ENCODE data around the gene FARS2. TPM values are rescaled to one million over a fixed set of nuclear protein-coding genes. Genes with fewer than 3 reads are reported as not detected.
"Not testable (repeated sequence)": the region's sequence is repeated elsewhere in the genome, so short reads cannot be mapped to it uniquely, and the experiment has no call there.

The FARS2 gene
- total RNA-seq, 1 experiment from 2014 or later = 13.8 TPM

DNA sequence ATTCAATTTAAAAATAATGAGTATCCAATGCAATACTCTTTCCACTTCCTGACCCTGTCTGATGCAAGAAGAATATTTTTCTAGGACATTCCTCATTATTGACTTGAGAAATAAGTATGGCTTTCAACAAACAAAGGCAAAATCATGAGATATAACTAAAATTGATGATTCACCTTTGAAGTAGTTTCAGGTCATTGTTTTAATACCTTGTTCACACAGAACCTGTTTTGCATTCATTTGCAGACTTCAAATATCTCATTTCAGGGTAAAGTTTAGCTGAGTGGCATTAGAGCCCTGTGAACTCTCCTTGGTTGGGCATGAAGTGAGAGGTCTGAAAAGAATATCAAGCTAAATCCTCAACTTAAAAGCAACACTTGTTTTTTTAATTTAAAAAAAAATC lies 436.2 kb downstream of the FARS2 start:
- Histone ChIP-seq H3K9me2 (ENCODE audit: insufficient read depth) (no peaks in the 10 kb centered on the region), H3K4me1 (ENCODE audit: control insufficient read depth in 1 of 2, insufficient read depth in 2 of 2, low read length in 2 of 2) (peaks cover 0 to 3% of the 10 kb centered on the region in 2 experiments; a peak in 2 of 4 replicates), H3K9me3 (ENCODE audit: control insufficient read depth in 1 of 2, insufficient read depth in 1 of 2, low read depth in 1 of 2, low read length in 2 of 2) (no peaks in the 10 kb centered on the region), H3K36me3 (ENCODE audit: control insufficient read depth in 1 of 2, insufficient read depth in 2 of 2, low read length in 2 of 2) (no peaks in the 10 kb centered on the region), H3K27ac (ENCODE audit: low read depth, low read length) (no peak overlapping the region), H3K4me2 (ENCODE audit: low read length) (no peak overlapping the region), H4K20me1 (ENCODE audit: insufficient read depth) (no peaks in the 10 kb centered on the region), H3K79me2 (ENCODE audit: insufficient read depth, low read length) (no peaks in the 10 kb centered on the region), H3K27me3 (ENCODE audit: insufficient read depth, low read length) (no peaks in the 10 kb centered on the region), H2AFZ (ENCODE audit: low read depth, low read length, poor library complexity, severe bottlenecking) (no peak overlapping the region), H3K9ac (ENCODE audit: low read length) (no peak overlapping the region), H3K4me3 (replicated peaks in 1 of 2; ENCODE audit: low read depth in 1 of 2, low read length in 2 of 2) (no peak overlapping the region)
- BruUV-seq (replicated peaks) = no TSS peak
- no peak for DNase-seq (ENCODE audit: low read depth, low spot score)
- intact Hi-C loops (cut with micrococcal nuclease) = no loop called here
- ChIA-PET CTCF (no interaction called here), POLR2A (no interaction called here), RAD21 (ENCODE audit: low non-redundant PET in 1 of 2, low total read pairs in 2 of 2, uncharacterized antibody in 2 of 2, unreplicated experiment in 2 of 2) (no interaction called here)
- TF ChIP-seq EZH2phosphoT487 (IDR thresholded peaks at IDR 0.05; ENCODE audit: borderline replicate concordance) (no peak), CEBPB (IDR thresholded peaks at IDR 0.05; ENCODE audit: low read depth) (no peak), SIN3A (IDR thresholded peaks at IDR 0.05; ENCODE audit: low read depth) (no peak), ZNF274 (IDR thresholded peaks at IDR 0.05; ENCODE audit: low read depth, low read length) (no peak), SP1 (IDR thresholded peaks at IDR 0.05; ENCODE audit: low read depth) (no peak), POLR2A (IDR thresholded peaks at IDR 0.05; ENCODE audit: borderline replicate concordance, extremely low read depth, insufficient read depth, insufficient read length) (no peak), TCF7L2 (IDR thresholded peaks at IDR 0.05; ENCODE audit: borderline replicate concordance, extremely low read depth, insufficient read depth, insufficient read length) (no peak), RAD21 (IDR thresholded peaks at IDR 0.05; ENCODE audit: low read depth) (no peak), ZFX (IDR thresholded peaks at IDR 0.05) (no peak), POLR2AphosphoS5 (IDR thresholded peaks at IDR 0.05; ENCODE audit: low read depth, low read length) (no peak), JUND (IDR thresholded peaks at IDR 0.05) (no peak), EZH2 (IDR thresholded peaks at IDR 0.05) (no peak)
- TF ChIP-seq, protein P1, sequence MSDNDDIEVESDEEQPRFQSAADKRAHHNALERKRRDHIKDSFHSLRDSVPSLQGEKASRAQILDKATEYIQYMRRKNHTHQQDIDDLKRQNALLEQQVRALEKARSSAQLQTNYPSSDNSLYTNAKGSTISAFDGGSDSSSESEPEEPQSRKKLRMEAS (IDR thresholded peaks at IDR 0.05) = no peak
- no peak for ATAC-seq

DNA sequence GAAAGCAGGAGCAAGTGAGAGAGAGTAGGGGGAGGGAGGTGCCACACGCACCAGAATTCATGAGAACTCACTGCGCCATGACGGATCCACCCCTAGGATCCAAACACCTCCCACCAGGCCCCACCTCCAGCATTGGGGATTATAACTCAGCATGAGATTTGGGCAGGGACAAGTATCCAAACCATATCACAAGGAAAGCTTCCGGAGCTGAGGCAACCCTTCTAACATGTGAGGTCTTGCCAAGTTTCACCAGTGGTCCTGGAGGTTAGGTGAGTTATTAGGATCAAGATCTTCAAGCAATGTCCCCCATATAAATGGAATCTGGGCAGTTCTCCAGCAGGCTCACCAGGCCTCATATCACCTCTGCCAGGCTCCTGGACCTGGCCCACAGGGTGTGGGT lies 437.0 kb downstream of the FARS2 start:
- intact Hi-C loops (cut with micrococcal nuclease) = no loop called here
- Histone ChIP-seq H4K20me1 (ENCODE audit: insufficient read depth) (no peaks in the 10 kb centered on the region), H3K27me3 (ENCODE audit: insufficient read depth, low read length) (no peaks in the 10 kb centered on the region), H3K36me3 (ENCODE audit: control insufficient read depth in 1 of 2, insufficient read depth in 2 of 2, low read length in 2 of 2) (no peaks in the 10 kb centered on the region), H3K9me2 (ENCODE audit: insufficient read depth) (no peaks in the 10 kb centered on the region), H3K9ac (ENCODE audit: low read length) (no peak overlapping the region), H3K4me1 (ENCODE audit: control insufficient read depth in 1 of 2, insufficient read depth in 2 of 2, low read length in 2 of 2) (peaks cover 0 to 3% of the 10 kb centered on the region in 2 experiments; a peak in 2 of 4 replicates), H3K79me2 (ENCODE audit: insufficient read depth, low read length) (no peaks in the 10 kb centered on the region), H3K4me3 (replicated peaks in 1 of 2; ENCODE audit: low read depth in 1 of 2, low read length in 2 of 2) (no peak overlapping the region), H3K27ac (ENCODE audit: low read depth, low read length) (no peak overlapping the region), H3K4me2 (ENCODE audit: low read length) (no peak overlapping the region), H2AFZ (ENCODE audit: low read depth, low read length, poor library complexity, severe bottlenecking) (no peak overlapping the region), H3K9me3 (ENCODE audit: control insufficient read depth in 1 of 2, insufficient read depth in 1 of 2, low read depth in 1 of 2, low read length in 2 of 2) (no peaks in the 10 kb centered on the region)
- no peak for TF ChIP-seq SIN3A (IDR thresholded peaks at IDR 0.05; ENCODE audit: low read depth)
- TF ChIP-seq SP1 (IDR thresholded peaks at IDR 0.05; ENCODE audit: low read depth) = no peak
- TF ChIP-seq, protein P2, sequence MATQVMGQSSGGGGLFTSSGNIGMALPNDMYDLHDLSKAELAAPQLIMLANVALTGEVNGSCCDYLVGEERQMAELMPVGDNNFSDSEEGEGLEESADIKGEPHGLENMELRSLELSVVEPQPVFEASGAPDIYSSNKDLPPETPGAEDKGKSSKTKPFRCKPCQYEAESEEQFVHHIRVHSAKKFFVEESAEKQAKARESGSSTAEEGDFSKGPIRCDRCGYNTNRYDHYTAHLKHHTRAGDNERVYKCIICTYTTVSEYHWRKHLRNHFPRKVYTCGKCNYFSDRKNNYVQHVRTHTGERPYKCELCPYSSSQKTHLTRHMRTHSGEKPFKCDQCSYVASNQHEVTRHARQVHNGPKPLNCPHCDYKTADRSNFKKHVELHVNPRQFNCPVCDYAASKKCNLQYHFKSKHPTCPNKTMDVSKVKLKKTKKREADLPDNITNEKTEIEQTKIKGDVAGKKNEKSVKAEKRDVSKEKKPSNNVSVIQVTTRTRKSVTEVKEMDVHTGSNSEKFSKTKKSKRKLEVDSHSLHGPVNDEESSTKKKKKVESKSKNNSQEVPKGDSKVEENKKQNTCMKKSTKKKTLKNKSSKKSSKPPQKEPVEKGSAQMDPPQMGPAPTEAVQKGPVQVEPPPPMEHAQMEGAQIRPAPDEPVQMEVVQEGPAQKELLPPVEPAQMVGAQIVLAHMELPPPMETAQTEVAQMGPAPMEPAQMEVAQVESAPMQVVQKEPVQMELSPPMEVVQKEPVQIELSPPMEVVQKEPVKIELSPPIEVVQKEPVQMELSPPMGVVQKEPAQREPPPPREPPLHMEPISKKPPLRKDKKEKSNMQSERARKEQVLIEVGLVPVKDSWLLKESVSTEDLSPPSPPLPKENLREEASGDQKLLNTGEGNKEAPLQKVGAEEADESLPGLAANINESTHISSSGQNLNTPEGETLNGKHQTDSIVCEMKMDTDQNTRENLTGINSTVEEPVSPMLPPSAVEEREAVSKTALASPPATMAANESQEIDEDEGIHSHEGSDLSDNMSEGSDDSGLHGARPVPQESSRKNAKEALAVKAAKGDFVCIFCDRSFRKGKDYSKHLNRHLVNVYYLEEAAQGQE (IDR thresholded peaks at IDR 0.05; ENCODE audit: low read depth) = no peak
- DNase-seq (ENCODE audit: low read depth, low spot score) (no peak), ATAC-seq (no peak)
- ChIA-PET RAD21 (ENCODE audit: low non-redundant PET in 1 of 2, low total read pairs in 2 of 2, uncharacterized antibody in 2 of 2, unreplicated experiment in 2 of 2) (no interaction called here), CTCF (no interaction called here), POLR2A (no interaction called here)
- BruUV-seq (replicated peaks) = no TSS peak

DNA sequence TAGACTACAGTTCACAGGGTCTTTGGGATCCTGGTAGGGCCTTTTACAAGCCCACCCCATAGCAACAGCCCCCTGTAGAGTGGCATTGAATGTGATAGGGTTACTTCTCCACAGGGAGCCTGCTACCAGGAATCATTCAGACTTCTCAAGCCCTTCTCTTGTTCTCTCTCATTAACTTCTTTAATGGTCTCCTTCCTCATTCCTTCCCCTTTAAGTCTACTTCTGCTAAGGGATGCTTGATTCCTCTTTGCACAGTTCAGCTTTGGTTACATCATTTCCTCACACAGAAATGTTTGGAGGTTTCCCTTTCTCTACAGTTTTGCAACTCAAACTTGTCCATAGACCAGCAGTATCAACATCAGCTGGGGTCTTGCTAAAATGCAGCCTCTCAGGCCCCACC lies 437.8 kb downstream of the FARS2 start:
- H3K4me1 ChIP-seq (ENCODE audit: control insufficient read depth in 1 of 2, insufficient read depth in 2 of 2, low read length in 2 of 2); H3K27me3 ChIP-seq (ENCODE audit: insufficient read depth, low read length); H3K9me2 ChIP-seq (ENCODE audit: insufficient read depth); CTCF ChIA-PET; H3K27ac ChIP-seq (ENCODE audit: low read depth, low read length); H3K4me2 ChIP-seq (ENCODE audit: low read length); H3K9ac ChIP-seq (ENCODE audit: low read length); BruUV-seq (replicated peaks); ATAC-seq; POLR2A ChIA-PET; DNase-seq (ENCODE audit: low read depth, low spot score); RAD21 ChIA-PET (ENCODE audit: low non-redundant PET in 1 of 2, low total read pairs in 2 of 2, uncharacterized antibody in 2 of 2, unreplicated experiment in 2 of 2); intact Hi-C loops (cut with micrococcal nuclease); H3K79me2 ChIP-seq (ENCODE audit: insufficient read depth, low read length); H3K4me3 ChIP-seq (replicated peaks in 1 of 2; ENCODE audit: low read depth in 1 of 2, low read length in 2 of 2); H4K20me1 ChIP-seq (ENCODE audit: insufficient read depth); H3K36me3 ChIP-seq (ENCODE audit: control insufficient read depth in 1 of 2, insufficient read depth in 2 of 2, low read length in 2 of 2); H2AFZ ChIP-seq (ENCODE audit: low read depth, low read length, poor library complexity, severe bottlenecking); H3K9me3 ChIP-seq (ENCODE audit: control insufficient read depth in 1 of 2, insufficient read depth in 1 of 2, low read depth in 1 of 2, low read length in 2 of 2): not testable (repeated sequence)

Data from HCT116 (cell line).